KBM-7 (cell line): ENCODE measurements around the gene ITIH3.

Experiments
- DNase-seq: peaks from one replicate; pipeline ENCODE4 v3.0.0-alpha.2; 2015
- in situ Hi-C: fragments of 300-500 bp; cut with MboI; formaldehyde crosslinking; loops from 2 replicates; pipeline ENCODE4 v1.14.3; 2020; ENCODE audit warnings: low sequenced_read_pairs, low pct_unique_long_range_greater_than_20kb, mixed read lengths

The ITIH3 gene

DNA sequence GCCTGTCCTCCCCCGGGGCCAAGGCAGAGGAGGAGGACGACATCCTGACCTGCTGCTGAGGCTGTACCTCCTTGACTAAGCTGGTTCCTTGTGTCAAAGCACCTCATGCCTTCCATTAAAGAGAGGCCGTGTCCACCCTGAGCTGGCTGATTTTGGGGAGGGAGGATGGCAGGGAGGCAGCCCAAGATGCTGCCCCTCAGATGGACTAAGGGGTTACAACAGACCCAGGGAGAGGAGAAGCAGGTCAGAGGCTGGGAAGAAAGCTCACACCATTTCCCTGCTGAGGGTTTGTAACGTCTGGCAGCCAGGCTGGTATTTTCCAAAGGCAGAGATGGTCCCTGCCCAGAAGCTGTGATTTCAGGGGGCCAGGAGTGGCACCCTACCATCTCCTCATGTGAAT lies 2.7 kb upstream of the ITIH3 start:
- DNase-seq = no peak
- in situ Hi-C loops = no loop called here

- no peak for DNase-seq
- in situ Hi-C loops = no loop called here
Observed at GRCh38 chr3:52792413-52792812, 2.2 kb upstream of the ITIH3 start.

DNA sequence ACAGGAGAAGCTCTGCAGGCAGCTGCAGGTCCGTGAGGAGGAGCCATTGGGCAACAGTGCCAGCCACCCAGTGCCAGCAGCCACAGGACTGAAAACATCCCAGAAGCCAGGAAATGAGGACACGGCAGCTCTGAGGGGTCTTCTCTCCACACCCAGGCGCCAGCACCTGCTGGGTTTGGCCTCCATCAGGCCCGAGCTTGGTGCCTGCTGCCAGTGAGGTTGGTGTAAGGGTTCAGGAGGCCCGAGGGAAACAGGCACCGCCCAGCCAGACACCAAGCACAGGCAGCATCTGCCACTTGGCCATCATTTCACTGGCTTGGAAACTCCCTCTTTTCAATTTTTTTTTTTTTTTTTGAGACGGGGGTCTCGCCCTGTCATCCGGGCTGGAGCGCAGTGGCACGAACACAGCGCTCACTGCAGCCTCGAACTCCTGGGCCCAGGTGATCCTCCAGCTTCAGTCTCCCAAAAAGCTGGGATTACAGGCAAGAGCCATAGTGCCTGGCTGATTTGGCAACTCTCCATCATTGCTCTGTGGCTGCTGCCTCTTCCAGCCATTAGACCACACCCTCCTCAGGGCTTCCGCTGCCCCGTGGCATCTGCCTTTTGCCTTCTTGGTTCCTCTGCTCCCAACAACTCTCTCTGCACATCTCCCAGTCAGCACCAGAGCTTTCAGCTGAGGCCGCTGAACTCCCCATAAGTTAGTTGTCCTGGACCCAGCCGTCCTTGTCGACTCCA lies 1.5 kb upstream of the ITIH3 start:
- DNase-seq = no peak
- in situ Hi-C loops = no loop called here

- no peak for DNase-seq
- in situ Hi-C loops = no loop called here
Observed at GRCh38 chr3:52793702-52794611, 639 bp upstream of the ITIH3 start.

- in situ Hi-C loops = no loop called here
Observed at GRCh38 chr3:52795298-52795900, 803 bp downstream of the ITIH3 start.

GRCh38 chr3:52796411-52796810 lies 1.8 kb downstream of the ITIH3 start:
- DNase-seq = no peak
- in situ Hi-C loops = no loop called here

More at GRCh38 chr3:52795298-52795900, 803 bp downstream of the ITIH3 start:
- no peak for DNase-seq

GRCh38 chr3:52798376-52798977 lies 3.9 kb downstream of the ITIH3 start:
- DNase-seq = no peak
- in situ Hi-C loops = no loop called here

- peak; percentile 32 for DNase-seq
- in situ Hi-C loops = no loop called here
Observed at GRCh38 chr3:52798978-52799476, 4.4 kb downstream of the ITIH3 start.

- no peak for DNase-seq
- in situ Hi-C loops = no loop called here
Observed at GRCh38 chr3:52800079-52800478, 5.5 kb downstream of the ITIH3 start.

DNA sequence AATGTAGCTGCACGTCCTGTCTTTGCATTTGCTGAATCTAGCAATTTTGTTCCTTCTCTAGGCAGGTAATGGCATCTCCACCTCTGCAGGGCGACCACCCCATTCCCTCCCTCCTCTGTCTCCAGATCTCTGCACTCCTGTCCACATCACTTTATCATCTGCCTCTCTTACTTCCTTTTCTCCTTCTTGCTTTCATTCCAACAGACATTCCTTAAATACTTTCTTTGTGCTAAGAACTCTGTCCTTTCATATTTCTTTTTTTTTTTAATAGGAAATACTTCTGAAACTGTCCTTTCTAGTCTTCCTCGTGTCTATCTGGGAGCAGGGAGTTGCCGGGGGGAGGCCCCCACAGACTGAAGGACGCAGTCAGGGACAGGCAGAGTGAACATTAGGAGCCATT lies 7.2 kb downstream of the ITIH3 start:
- in situ Hi-C loops = no loop called here
- DNase-seq = no peak

DNA sequence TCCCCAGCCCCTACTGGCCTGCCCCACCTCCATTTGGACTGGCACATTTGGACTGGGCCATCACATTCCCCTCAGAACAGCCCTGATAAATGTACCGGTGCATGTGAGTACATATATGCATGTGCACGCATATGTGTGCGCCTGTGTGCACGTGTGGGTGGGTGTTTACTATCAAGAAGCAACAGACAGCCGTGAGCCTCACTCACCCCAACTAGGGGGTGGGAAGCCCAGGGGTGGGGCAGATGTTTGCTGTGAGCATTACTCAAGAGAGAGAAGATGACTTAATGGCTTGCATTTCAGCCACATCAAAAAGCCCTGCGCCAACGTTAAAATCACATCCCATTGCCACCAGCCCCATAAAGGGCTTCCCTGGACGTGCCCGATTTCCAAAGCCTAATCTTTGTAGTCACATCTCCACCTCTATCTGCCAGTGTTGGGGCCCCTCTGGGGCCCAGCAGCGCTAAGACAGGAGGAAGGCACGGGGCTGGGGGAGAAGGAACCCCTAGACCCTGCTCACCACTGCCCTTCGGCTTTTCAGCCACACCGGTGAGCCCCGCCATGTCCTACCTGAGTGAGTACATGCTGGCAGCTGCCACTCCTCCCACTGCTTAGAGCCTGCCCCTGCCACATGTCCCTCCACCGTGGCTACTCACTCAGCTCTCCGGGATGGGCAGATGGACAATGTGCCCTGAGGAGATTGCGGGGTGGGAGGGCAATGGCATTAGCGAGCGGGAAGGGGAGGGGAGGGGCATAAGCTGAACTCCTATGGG lies 10.9 kb downstream of the ITIH3 start:
- in situ Hi-C loops = no loop called here
- no peak for DNase-seq

DNA sequence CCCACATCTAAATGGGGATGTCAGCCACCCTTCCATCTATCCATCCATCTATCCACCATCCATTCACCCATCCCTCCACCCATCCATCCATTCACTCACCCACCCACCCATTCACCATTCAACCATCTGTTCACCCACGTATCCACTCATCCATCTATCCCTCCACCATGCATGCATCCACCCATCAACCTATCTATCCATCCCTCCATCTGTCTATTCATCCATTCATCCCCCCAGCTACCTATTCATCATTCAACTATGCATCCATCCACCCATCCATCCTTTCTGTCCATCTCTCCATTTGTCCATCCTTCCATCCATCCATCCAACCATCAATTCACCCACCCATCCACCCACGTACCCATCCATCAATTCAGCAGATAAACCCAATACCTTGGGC lies 14.6 kb downstream of the ITIH3 start:
- in situ Hi-C loops = no loop called here
- no peak for DNase-seq

- in situ Hi-C loops = no loop called here
- DNase-seq = no peak
Observed at GRCh38 chr3:52809662-52810377, 15.2 kb downstream of the ITIH3 start.

GRCh38 chr3:52810923-52811322 lies 16.3 kb downstream of the ITIH3 start:
- in situ Hi-C loops = no loop called here
- DNase-seq = no peak

GRCh38 chr3:52811452-52812011 lies 16.9 kb downstream of the ITIH3 start:
- no peak for DNase-seq
- in situ Hi-C loops = no loop called here

DNA sequence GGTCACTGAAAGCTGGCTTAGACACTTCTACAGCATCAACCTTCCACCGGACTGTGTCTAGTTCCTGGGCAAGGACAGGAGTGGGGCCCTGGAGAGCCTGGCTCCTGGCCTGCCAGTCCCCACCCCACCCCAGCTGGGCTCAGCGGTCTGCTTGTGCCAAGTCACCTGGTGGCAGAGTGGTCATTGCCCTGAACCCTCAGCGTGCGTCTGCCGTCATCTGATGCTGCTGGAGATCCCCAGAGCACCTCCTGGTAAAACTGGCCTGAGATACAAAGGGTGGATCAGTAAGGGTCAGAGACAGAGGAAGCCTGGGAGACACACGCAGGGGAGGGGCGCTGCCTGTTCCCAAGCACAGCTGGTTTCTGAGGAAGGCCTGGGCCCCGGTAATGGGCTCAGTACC lies 19.2 kb downstream of the ITIH3 start:
- in situ Hi-C loops = no loop called here
- no peak for DNase-seq

DNA sequence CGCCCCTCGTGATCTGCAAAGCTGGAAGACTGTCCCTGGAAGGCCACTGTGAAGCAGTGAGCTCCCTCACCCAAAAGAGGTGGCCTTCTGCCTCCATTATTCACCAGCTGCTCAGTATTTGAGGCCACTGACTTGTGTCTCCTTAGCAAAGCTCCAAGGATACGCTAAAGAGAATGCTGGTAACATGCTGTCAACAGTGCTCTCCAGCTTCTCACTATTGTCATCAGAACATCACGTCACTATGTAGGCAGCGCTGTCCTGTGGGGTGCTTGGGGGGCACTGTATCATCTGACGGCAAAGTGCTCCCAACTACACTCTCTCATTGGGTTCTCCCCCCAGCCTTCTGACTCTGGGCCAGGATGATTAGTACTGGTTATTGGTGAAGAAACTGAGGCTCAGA lies 21.6 kb downstream of the ITIH3 start:
- in situ Hi-C loops = no loop called here
- no peak for DNase-seq

- no peak for DNase-seq
- in situ Hi-C loops = no loop called here
Observed at GRCh38 chr3:52816654-52817053, 22.1 kb downstream of the ITIH3 start.
